ENCODE data around the gene SEL1L2.

SEL1L2 gene

DNA sequence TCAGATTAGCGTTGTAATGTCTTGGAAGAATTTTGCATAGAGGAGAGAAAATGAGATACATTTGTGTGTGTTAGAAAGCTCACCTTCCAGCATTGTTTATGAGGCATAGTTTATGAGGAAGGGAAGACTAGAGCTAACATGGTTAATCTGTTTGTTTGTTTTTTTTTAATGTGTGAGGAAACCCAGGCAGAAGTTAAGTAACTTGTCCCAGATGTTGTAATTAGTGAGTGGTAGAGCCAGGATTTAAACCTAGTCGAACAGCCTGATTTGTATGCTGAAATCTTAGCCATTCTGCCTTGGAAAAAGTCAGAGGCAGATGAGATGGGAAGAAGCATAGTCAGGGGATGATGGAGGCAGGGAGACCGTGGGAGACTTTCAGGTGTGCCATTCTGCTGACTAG is 176.5 kb downstream of the SEL1L2 start:
- no peak for TF ChIP-seq CTCF (IDR thresholded peaks at IDR 0.05; ENCODE audit: insufficient read depth, missing control alignments)
- FAIRE-seq = no peak
- DNase-seq (ENCODE audit: insufficient read length, low spot score) = no peak

DNA sequence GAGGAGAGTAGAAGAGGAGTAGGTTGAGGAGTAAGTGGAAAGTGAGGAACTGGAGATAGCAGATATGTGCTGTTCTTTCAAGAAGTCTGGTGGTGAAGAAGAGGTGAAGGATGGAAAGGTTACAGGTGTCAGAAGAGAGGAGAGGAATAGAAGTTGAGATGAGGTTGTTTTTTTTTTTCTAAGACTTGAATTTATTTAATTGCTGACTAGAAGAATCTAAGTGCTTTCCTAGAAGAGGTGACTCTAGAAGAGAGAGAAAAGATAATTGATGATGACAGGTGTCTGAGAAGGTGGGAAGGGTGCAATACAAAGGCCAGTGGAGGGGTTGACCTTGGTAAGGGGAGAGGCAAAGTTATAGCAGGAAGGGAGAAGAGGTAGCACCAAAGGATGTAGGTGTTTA is 180.0 kb downstream of the SEL1L2 start:
- no peak for DNase-seq (ENCODE audit: insufficient read length, low spot score)
- no peak for FAIRE-seq
- TF ChIP-seq CTCF (IDR thresholded peaks at IDR 0.05; ENCODE audit: insufficient read depth, missing control alignments) = no peak

DNA sequence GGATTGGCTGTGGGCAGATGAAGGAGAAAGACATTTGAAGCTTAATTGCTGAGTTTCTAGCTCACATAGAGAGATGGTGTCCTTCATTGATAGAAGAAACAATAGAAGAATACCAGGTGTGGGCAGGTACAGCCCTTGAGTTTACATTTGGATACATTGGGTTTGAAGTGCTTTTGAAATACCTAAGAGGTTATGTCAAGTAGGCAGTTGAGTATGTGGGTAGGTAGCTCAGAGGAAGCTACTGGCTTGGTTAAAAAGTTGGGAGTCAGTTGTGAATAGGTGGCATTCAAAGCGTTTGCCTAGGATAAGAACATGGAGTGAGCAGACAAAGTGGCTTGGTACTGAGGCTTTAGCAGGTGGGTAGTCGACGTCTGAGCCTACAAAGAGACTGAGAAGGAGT is 180.6 kb downstream of the SEL1L2 start:
- DNase-seq (ENCODE audit: insufficient read length, low spot score) (no peak), FAIRE-seq (no peak)
- no peak for TF ChIP-seq CTCF (IDR thresholded peaks at IDR 0.05; ENCODE audit: insufficient read depth, missing control alignments)

GRCh38 chr20:13809373-13809772 is 181.0 kb downstream of the SEL1L2 start:
- TF ChIP-seq CTCF (IDR thresholded peaks at IDR 0.05; ENCODE audit: insufficient read depth, missing control alignments) = no peak
- DNase-seq (ENCODE audit: insufficient read length, low spot score) = no peak
- no peak for FAIRE-seq

- no peak for FAIRE-seq
- no peak for TF ChIP-seq CTCF (IDR thresholded peaks at IDR 0.05; ENCODE audit: insufficient read depth, missing control alignments)
- DNase-seq (ENCODE audit: insufficient read length, low spot score) = no peak
These were observed 189.7 kb downstream of the SEL1L2 start for GRCh38 chr20:13800728-13801134.

GRCh38 chr20:13799974-13800373 is 190.4 kb downstream of the SEL1L2 start:
- TF ChIP-seq CTCF (IDR thresholded peaks at IDR 0.05; ENCODE audit: insufficient read depth, missing control alignments) = no peak
- DNase-seq (ENCODE audit: insufficient read length, low spot score) = no peak
- no peak for FAIRE-seq

Data from D721Med (cell line).